Ovary (tissue), 9 donors: ENCODE results near the gene TRIM44. TPM values are rescaled to one million over a fixed set of nuclear protein-coding genes. Genes with fewer than 3 reads are reported as not detected.

Experiments
- DNase-seq, 5 donors: peaks; one replicate each; pipeline ENCODE4 v3.0.0-alpha.2; 2019 to 2020
- H3K27ac ChIP-seq, 2 donors: fragments of 200-600 bp; one replicate each; pipeline versions ENCODE4 v1.5.1 to v1.8.0; 2019 to 2022
- H3K27me3 ChIP-seq: fragments of 200-600 bp; one replicate; pipeline ENCODE4 v1.8.0; 2022
- H3K36me3 ChIP-seq: fragments of 200-600 bp; sonication (generic); one replicate; pipeline ENCODE4 v1.5.1; 2019
- H3K4me1 ChIP-seq: one replicate; pipeline ENCODE4 v1.8.1; 2013; ENCODE audit warnings: mild to moderate bottlenecking, moderate library complexity; ENCODE audit not compliant: insufficient read depth
- H3K4me3 ChIP-seq: fragments of 200-600 bp; sonication (generic); one replicate; pipeline ENCODE4 v1.5.1; 2017
- H3K9me3 ChIP-seq, 2 donors: fragments of 200-600 bp in 1 of 2; sonication (generic) in 1 of 2; one replicate each; pipeline versions ENCODE4 v1.5.1 to v1.8.1; 2013 to 2019; ENCODE audit warnings: mild to moderate bottlenecking in 1 of 2, moderate library complexity in 1 of 2
- EP300 ChIP-seq: sonication (generic); formaldehyde crosslinking; IDR thresholded peaks from one replicate; pipeline ENCODE4 v1.6.1; 2017; ENCODE audit warnings: antibody characterized with exemption
- POLR2A ChIP-seq: fragments of 450-650 bp; IDR thresholded peaks from one replicate; pipeline ENCODE4 v1.6.1; 2017; ENCODE audit warnings: antibody characterized with exemption, mild to moderate bottlenecking, moderate library complexity
- WGBS, 3 donors: extraction: QIAGEN DNeasy Blood & Tissue Kit in 1 of 3; methylation state at CpG; one replicate each; pipeline versions ENCODE4 v1.1.5 to v1.1.7; 2013 to 2017; 5-methylcytosine and 5-hydroxymethylcytosine counted together
- intact Hi-C, 4 donors: fragments of 100-400 bp; cut with DNase I; formaldehyde crosslinking; loops; one replicate each; pipeline versions ENCODE4 v1.11.0 to v1.15.1; 2022 to 2023
- polyA plus RNA-seq, 2 donors: library from polyadenylated mRNA; stranded (reverse); fragments of 200-250 nt in 1 of 2; fragments of 350-450 nt in 1 of 2; fragmentation: Illumina TruSeq in 1 of 2; extraction: RNeasy Lipid Tissue Mini Kit (QIAGEN cat#74804) in 1 of 2; gene quantifications; one replicate each; pipeline ENCODE4 v1.2.3, GENCODE V29; 2013 to 2014
- total RNA-seq, 7 donors: library from RNA; depleted of rRNA in 2 of 7; stranded (reverse); fragments of >200 nt in 2 of 7; fragmentation: NEBNext Ultra II Directional in 3 of 7; extraction: Animal tissue kit (Norgen Biotek cat#: 25700) in 3 of 7; gene quantifications; one replicate each; pipeline versions ENCODE4 v1.1.0 to v1.2.4, GENCODE V29; 2016 to 2023
- TF ChIP-seq, protein P1 (sequence below), 3 donors: fragments of 450-650 bp in 2 of 3; fragments of 200-600 bp in 1 of 3; IDR thresholded peaks; one replicate each; pipeline versions ENCODE4 v1.5.1 to v1.8.0; 2016 to 2022; ENCODE audit warnings: antibody characterized with exemption in 3 of 3, mild to moderate bottlenecking in 1 of 3
- donor health status: DM: no; HTN: no; CAD: no; lungs with moderate emphysema.
- donor health status: DM: no; HTN: no; CAD: no.
- donor health status: Bipolar disorder and iron deficiency.
- donor health status: DM: yes; HTN: yes; CAD: no.
- donor health status: DM: no; HTN: no; CAD: no.
- donor health status: DM: yes; HTN: yes; CAD: no.

TRIM44 gene
- total and polyA plus RNA-seq, 9 donors: 9.9 to 54.6 (median 45.7) TPM

DNA sequence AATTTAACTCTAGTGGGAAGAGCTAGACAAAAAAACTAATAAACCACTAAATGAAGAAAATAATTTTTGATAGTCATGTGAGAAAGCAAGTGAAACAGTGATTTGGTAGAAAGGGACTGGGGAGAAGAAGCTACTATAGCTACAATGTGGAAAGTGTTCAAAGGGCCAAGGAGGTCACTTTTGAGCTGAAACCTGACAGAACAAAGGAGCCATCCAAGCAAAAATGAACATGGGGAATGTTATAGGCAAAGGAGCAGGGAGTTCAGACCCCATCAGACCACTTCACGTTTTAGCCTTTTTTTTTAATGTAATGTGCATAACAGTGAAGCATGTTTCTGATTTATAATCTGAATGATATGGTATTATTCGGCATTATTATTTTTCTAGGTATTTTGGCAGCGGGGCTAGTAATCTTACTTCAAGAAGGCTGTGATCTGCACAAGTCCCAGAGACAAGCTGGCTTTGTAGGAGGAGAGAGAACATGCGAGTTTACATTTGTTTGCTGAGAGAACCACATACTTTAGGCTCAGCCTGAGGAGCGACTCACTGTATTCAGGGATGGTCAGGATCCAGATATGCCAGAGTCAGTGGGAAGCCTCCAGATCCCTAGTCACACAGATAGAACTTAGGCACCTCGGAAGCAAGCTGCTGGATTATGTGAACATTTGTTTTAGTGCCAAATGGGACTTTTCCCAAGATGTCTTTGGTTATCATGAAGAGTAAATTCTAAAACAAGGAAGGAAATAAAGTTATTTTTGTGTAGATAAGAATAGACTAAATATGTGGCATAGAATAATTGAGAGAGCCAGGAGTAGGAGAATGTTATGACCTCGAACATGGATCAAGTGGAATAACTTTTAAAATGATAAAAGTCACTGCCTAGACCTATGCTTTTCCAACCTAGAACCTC is 118.6 kb downstream of the TRIM44 start:
- H3K4me3 ChIP-seq: no peak overlapping the region
- H3K27ac ChIP-seq: no peak overlapping the region
- TF ChIP-seq EP300: no peak
- TF ChIP-seq, protein P1, sequence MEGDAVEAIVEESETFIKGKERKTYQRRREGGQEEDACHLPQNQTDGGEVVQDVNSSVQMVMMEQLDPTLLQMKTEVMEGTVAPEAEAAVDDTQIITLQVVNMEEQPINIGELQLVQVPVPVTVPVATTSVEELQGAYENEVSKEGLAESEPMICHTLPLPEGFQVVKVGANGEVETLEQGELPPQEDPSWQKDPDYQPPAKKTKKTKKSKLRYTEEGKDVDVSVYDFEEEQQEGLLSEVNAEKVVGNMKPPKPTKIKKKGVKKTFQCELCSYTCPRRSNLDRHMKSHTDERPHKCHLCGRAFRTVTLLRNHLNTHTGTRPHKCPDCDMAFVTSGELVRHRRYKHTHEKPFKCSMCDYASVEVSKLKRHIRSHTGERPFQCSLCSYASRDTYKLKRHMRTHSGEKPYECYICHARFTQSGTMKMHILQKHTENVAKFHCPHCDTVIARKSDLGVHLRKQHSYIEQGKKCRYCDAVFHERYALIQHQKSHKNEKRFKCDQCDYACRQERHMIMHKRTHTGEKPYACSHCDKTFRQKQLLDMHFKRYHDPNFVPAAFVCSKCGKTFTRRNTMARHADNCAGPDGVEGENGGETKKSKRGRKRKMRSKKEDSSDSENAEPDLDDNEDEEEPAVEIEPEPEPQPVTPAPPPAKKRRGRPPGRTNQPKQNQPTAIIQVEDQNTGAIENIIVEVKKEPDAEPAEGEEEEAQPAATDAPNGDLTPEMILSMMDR (IDR thresholded peaks at IDR 0.05): no peak
- TF ChIP-seq POLR2A: no peak
- H3K27me3 ChIP-seq: no peaks in the 10 kb centered on the region
- intact Hi-C loops: no loop called here
- H3K4me1 ChIP-seq: peaks cover 8% of the 10 kb centered on the region
- H3K9me3 ChIP-seq: no peaks in the 10 kb centered on the region
- 19 to 28% (median 19%) methylated on average over 7 of the region's 7 CpGs for WGBS, 3 donors
- H3K36me3 ChIP-seq: no peaks in the 10 kb centered on the region
- DNase-seq: no peak

DNA sequence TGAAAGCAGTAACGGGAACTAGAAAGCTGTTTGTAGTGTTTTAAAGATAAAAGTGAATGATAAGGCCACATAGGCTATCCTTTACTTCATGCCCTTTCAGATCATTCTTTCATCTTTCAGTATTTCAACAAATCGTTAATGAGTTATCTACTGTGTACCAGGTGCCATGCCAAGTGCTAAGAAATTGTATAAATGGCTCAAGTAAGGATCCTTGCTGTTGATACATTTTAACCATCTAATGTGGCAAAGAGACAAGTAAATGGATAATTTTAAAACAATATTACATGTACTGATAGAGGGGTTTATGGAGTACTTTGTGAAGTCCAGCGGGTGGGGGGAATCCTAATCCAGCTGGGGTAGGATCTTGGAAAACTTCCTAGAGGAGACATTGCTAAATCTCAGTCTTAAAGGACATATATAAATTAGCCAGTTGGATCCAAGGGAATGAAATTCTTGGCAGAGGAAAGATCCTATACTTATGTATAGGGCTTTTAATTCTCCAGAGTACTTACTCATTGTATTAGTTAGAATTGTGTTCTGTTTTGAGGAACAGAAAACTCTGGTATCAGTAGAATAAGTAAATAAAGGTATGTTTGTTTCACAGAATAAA is 119.4 kb downstream of the TRIM44 start:
- H3K27ac ChIP-seq: no peak overlapping the region
- WGBS, 3 donors: 57 to 67% (median 66%) methylated on average over 3 of the region's 3 CpGs
- H3K27me3 ChIP-seq: no peaks in the 10 kb centered on the region
- DNase-seq: no peak
- TF ChIP-seq POLR2A: no peak
- no peak for TF ChIP-seq EP300
- TF ChIP-seq, protein P1 (IDR thresholded peaks at IDR 0.05): no peak
- no peak overlapping the region for H3K4me3 ChIP-seq
- H3K9me3 ChIP-seq: no peaks in the 10 kb centered on the region
- no peaks in the 10 kb centered on the region for H3K36me3 ChIP-seq
- intact Hi-C loops: no loop called here
- peaks cover 9% of the 10 kb centered on the region for H3K4me1 ChIP-seq

DNA sequence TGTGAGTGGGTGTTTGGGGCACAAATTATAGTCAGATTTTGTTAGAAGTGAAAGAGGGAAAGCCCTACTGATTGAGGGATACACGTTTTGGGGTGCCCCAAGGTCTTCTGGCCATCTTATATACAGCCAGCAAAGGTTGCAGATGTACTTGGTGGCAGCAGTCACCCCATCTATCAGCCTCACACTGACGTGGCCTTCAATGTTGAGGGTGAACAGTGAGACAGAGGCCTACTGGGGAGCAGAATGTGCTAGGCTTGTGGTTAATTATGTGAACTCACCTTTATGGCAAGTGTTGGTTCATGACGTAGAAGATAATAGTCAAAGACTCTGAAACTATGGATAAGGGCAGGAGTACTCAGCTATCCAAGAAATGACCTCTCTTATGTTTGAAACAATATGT is 121.2 kb downstream of the TRIM44 start:
- peaks cover 10% of the 10 kb centered on the region for H3K4me1 ChIP-seq
- no peak overlapping the region for H3K27ac ChIP-seq
- DNase-seq: no peak
- no peaks in the 10 kb centered on the region for H3K27me3 ChIP-seq
- no peak overlapping the region for H3K4me3 ChIP-seq
- WGBS, 3 donors: 83 to 91% (median 89%) methylated on average over 3 of the region's 3 CpGs
- H3K9me3 ChIP-seq: no peaks in the 10 kb centered on the region
- intact Hi-C loops: no loop called here
- TF ChIP-seq POLR2A (no peak), EP300 (no peak)
- TF ChIP-seq, protein P1 (IDR thresholded peaks at IDR 0.05): no peak
- H3K36me3 ChIP-seq: no peaks in the 10 kb centered on the region

DNA sequence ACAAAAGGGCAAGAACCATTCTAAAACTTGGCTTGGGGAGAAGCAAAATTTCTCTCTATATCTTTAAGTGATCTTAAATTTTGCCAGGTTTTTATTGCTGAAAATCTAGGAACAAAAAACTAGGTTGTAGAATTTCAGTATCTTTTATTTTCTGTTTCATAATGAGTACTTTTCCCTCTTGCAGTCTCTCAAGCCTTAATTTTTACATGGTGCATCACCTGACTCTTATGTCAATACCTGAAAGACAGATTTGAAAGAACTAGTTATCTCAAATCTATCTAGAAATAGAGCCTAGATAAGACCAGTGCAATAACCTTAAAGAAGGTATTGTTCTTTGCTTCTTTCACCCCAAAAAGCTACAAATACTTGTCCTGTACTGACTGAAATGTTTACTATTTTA is 122.1 kb downstream of the TRIM44 start:
- Histone ChIP-seq H3K27me3 (no peaks in the 10 kb centered on the region), H3K4me1 (peaks cover 10% of the 10 kb centered on the region), H3K27ac (no peak overlapping the region), H3K9me3 (no peaks in the 10 kb centered on the region), H3K4me3 (no peak overlapping the region), H3K36me3 (no peaks in the 10 kb centered on the region)
- no peak for TF ChIP-seq POLR2A
- TF ChIP-seq, protein P1 (IDR thresholded peaks at IDR 0.05): no peak
- TF ChIP-seq EP300: no peak
- DNase-seq: no peak
- intact Hi-C loops: no loop called here
